RWPE1 (cell line): ENCODE measurements around the gene TTC28.

Source experiments
- CTCF ChIA-PET: fragments of 350-600 bp; sonication (Branson Sonifier 250); formaldehyde crosslinking; extraction: SDS; loops from one replicate; lab custom pipeline; 2021; lab: Yijun Ruan, JAX
- POLR2A ChIA-PET: fragments of 400-600 bp; formaldehyde crosslinking; extraction: SDS; loops from one replicate; lab custom pipeline; 2020; ENCODE audit warnings: antibody characterized with exemption; ENCODE audit not compliant: low non-redundant PET; lab: Yijun Ruan, JAX
- DNase-seq: peaks from one replicate; pipeline ENCODE4 v3.0.0; 2012; ENCODE audit warnings: low spot score
- H3K27ac ChIP-seq: fragments of 450-650 bp; 2 replicates; pipeline ENCODE4 v1.5.1; 2017
- TF ChIP-seq, protein P1 (sequence below): fragments of 450-650 bp; conservative IDR thresholded peaks from 2 replicates; pipeline ENCODE4 v1.5.1; 2017; ENCODE audit warnings: low read depth, mild to moderate bottlenecking

Gene TTC28

DNA sequence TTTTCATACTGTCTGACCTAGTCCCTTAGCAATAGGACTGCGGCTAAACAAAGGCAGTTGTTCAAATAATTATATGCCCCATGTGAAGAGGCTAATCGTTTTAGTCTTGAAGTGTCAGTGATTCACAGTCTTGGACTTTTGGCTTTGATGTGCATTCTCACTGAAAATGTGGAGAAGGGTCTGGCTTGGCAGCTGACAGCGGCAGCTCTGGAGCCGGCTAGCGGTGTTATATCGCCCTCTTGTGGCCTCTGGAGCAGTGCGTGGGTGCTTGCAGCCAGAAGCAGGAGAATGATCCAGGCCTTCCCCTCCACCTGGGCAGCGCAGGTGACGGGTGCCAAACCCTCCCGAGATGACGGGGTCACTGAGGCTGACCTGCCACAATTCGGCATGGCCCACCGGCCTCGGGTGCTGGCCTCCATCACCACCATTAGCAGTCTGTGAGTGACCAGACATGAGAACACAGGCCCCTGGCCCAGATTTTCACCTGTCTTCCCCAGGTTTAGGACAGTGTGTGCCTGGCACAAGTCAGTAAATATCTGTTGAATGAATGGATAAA is 670.3 kb downstream of the TTC28 start:
- TF ChIP-seq, protein P1, sequence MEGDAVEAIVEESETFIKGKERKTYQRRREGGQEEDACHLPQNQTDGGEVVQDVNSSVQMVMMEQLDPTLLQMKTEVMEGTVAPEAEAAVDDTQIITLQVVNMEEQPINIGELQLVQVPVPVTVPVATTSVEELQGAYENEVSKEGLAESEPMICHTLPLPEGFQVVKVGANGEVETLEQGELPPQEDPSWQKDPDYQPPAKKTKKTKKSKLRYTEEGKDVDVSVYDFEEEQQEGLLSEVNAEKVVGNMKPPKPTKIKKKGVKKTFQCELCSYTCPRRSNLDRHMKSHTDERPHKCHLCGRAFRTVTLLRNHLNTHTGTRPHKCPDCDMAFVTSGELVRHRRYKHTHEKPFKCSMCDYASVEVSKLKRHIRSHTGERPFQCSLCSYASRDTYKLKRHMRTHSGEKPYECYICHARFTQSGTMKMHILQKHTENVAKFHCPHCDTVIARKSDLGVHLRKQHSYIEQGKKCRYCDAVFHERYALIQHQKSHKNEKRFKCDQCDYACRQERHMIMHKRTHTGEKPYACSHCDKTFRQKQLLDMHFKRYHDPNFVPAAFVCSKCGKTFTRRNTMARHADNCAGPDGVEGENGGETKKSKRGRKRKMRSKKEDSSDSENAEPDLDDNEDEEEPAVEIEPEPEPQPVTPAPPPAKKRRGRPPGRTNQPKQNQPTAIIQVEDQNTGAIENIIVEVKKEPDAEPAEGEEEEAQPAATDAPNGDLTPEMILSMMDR = peak; percentile 97
- ChIA-PET CTCF (interaction anchor here (0.6 to 1.0 kb wide), 6 partner anchors 8 to 209 kb away, joined by 3 to 5 read pairs (median 3); no protein-coding TSS in a partner anchor), POLR2A (no interaction called here)
- no peak overlapping the region for H3K27ac ChIP-seq
- peak; percentile 75 for DNase-seq

DNA sequence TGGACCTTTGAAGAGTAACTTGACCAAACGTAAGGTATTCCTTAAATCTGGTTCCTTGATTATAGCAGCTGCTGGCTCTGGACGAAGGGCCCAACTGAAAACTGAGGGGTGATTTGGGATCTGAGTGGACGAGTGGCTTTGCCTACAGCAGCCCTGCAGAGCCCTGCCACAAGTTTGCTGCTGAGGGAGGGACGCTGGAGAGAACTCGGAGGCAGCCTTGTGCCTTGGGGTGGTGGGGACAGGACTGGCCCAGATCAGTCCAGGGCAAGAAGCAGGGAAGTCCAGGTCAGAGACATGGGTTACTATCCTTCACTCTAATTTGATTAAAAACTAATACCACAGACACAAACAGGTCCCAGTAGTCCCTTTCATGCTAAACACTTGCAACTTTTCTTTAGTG is 671.0 kb downstream of the TTC28 start:
- ChIA-PET CTCF (interaction anchor here (0.6 to 1.5 kb wide), 7 partner anchors 8 to 208 kb away, joined by 3 to 5 read pairs (median 3); no protein-coding TSS in a partner anchor), POLR2A (no interaction called here)
- TF ChIP-seq, protein P1 = no peak
- DNase-seq = no peak
- H3K27ac ChIP-seq = no peak overlapping the region

DNA sequence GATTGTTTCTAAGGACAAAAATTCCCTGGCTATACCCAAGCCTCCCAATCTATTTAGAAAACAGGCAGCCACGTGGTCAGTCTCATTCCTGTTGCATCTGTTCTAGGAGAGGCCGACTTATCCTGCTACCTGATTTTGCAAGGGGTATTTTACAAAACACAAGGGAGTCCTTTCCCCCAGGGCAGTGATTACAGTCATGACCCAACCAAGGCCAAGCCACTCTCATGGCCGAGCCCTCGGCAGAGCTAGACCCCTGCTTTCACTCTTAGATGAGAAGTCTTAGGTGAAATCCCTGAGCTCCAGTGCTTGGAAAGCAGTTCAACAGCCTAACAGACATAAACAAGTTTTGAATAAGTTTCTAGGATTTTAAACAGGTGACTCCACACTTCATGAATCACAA is 671.6 kb downstream of the TTC28 start:
- TF ChIP-seq, protein P1 = no peak
- H3K27ac ChIP-seq = no peak overlapping the region
- DNase-seq = no peak
- CTCF ChIA-PET = interaction anchor here (1.5 kb wide), 1 partner anchor 121 kb away, joined by 5 read pairs; no protein-coding TSS in a partner anchor
- POLR2A ChIA-PET = no interaction called here

DNA sequence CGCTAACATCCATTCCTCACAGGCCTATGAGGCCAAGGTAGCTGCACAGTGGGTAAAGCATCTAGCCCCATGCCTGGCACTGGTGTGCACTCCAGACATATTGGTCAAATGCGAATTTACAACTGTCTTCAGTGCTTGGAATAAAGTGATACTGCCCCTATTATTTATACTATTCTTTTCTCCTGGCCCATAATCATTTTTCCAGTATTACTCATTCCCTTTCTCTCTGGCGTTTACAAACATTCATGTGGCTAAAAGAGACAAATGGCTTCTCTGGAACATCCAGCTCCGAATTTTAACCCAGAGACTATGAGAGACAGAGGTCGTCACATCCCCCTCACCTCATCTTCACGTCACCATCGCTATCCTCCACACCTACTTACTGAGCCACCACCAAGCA is 673.4 kb downstream of the TTC28 start:
- ChIA-PET POLR2A (no interaction called here), CTCF (interaction anchor here (0.6 kb wide), 1 partner anchor 127 kb away, joined by 3 read pairs; no protein-coding TSS in a partner anchor)
- H3K27ac ChIP-seq = no peak overlapping the region
- TF ChIP-seq, protein P1 = no peak
- no peak for DNase-seq

DNA sequence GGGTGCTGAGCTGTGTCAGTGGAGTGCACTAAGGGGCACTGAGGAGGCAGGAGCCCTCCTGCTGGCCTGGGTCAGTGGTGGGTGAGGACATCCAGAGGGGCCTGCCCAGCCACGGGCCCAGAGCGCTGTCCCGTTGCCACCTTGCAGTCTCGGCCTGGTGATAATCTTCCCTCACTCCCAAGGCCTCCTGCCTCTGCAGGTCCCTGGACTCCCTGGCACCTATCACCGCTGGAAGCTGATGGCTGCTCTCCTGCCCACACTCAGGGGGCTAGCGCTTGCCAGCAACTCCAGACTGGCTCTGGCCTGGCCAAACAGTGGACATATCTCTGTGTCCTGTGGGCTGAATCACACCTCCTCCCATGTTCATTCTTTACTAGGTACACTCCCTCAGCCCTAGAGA is 674.1 kb downstream of the TTC28 start:
- DNase-seq = no peak
- ChIA-PET CTCF (interaction anchor here (0.8 kb wide), 1 partner anchor 119 kb away, joined by 4 read pairs; no protein-coding TSS in a partner anchor), POLR2A (no interaction called here)
- H3K27ac ChIP-seq = no peak overlapping the region
- TF ChIP-seq, protein P1 = no peak

DNA sequence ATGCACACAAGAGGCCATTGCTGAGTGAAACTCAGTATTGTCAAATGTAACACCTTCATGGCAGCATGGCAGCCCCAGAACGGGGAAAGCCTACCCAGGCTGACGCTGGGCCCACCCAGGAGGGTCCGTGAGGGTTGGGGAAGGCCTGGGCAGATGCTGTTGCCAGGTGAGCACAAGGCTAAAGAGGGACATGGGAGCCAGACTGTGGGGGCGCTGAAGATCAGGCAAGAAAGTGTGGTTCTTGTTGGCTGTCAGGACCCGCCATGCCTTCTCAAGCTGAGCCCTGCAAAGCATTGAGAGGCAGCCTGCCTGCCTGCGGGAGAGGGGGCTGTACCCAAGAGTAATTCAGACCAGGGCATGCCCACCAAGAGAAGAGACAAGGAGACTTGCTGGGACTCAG is 675.6 kb downstream of the TTC28 start:
- POLR2A ChIA-PET = no interaction called here
- no peak overlapping the region for H3K27ac ChIP-seq
- TF ChIP-seq, protein P1 = no peak
- CTCF ChIA-PET = no interaction called here
- DNase-seq = no peak
